K562 (cell line): Measurements from ENCODE around the gene AP3M1. TPM values are rescaled to one million over a fixed set of nuclear protein-coding genes. Genes with fewer than 3 reads are reported as not detected.
A peak's percentile ranks its signal among the peaks of the same experiment; 100 is the strongest.

Source experiments
- CHCHD3 ChIP-seq: fragments of 250-450 bp; sonication (Bioruptor Pico); IDR thresholded peaks from 2 replicates; pipeline ENCODE4 v2.1.2; 2022; ENCODE audit warnings: mild to moderate bottlenecking
- DACH1 ChIP-seq: fragments of 450-650 bp; IDR thresholded peaks from 2 replicates; pipeline ENCODE4 v1.6.1; 2018; ENCODE audit not compliant: partially characterized antibody
- NR2F6 ChIP-seq: fragments of 450-650 bp; formaldehyde crosslinking; IDR thresholded peaks from 2 replicates; pipeline ENCODE4 v1.4.0; 2020; ENCODE audit warnings: mild to moderate bottlenecking
- POU5F1 ChIP-seq: fragments of 150-350 bp; IDR thresholded peaks from 2 replicates; pipeline ENCODE4 v1.6.1; 2014; ENCODE audit warnings: borderline replicate concordance, low read length, low read depth, mild to moderate bottlenecking; ENCODE audit not compliant: partially characterized antibody
- STAT5A ChIP-seq: IDR thresholded peaks from 2 replicates; pipeline ENCODE4 v1.6.1; 2012; ENCODE audit warnings: low read length, inconsistent platforms, borderline replicate concordance
- ZNF384 ChIP-seq: IDR thresholded peaks from 2 replicates; pipeline ENCODE4 v1.6.1; 2012; ENCODE audit warnings: low read depth, low read length, improper control_type of control experiment
- ZNF589 ChIP-seq: fragments of 200-800 bp; sonication (Bioruptor generic); IDR thresholded peaks from 2 replicates; pipeline ENCODE4 v1.6.1; 2016; ENCODE audit warnings: low read depth, missing genetic modification characterization, missing compliant biosample characterization
- polyA plus RNA-seq, 8 experiments: library from polyadenylated mRNA; depleted of rRNA in 4 of 8; stranded (reverse) in 5 of 8; unstranded in 3 of 8; fragments of >200 nt; fragmentation: Nextera tagmentation in 2 of 8; fragmentation: Illumina TruSeq in 1 of 8; extraction: Ambion mirVana in 2 of 8; extraction: Trizol in 1 of 8; gene quantifications; 2 replicates each; pipeline versions ENCODE4 v1.2.1 to v1.2.3, GENCODE V29; 2011 to 2014; ENCODE audit warnings: inconsistent platforms in 1 of 8, missing spikeins in 1 of 8
- total RNA-seq, 7 experiments: library from RNA; depleted of rRNA in 6 of 7; stranded (reverse); fragments of >200 nt in 6 of 7; fragmentation: Illumina TruSeq in 2 of 7; extraction: Trizol in 2 of 7; gene quantifications; 2 replicates each; pipeline versions ENCODE4 v1.2.1 to v1.2.3, GENCODE V29; 2011 to 2021; ENCODE audit warnings: low replicate concordance in 1 of 7
- TF ChIP-seq, protein P1 (sequence below): sonication (generic); formaldehyde crosslinking; IDR thresholded peaks from 2 replicates; pipeline ENCODE4 v1.9.0; 2022; ENCODE audit warnings: mild to moderate bottlenecking, missing genetic modification reagents
- TF ChIP-seq, protein P2 (sequence below): fragments of 250-450 bp; sonication (Bioruptor Pico); IDR thresholded peaks from 2 replicates; pipeline ENCODE4 v1.8.0; 2022; ENCODE audit warnings: inconsistent platforms
- TF ChIP-seq, protein P3 (sequence below): fragments of 200-600 bp; sonication (generic); IDR thresholded peaks from one replicate; pipeline ENCODE4 v1.6.1; 2012; ENCODE audit warnings: mild to moderate bottlenecking, low read depth, low read length, inconsistent platforms
- TF ChIP-seq, protein P4 (sequence below): fragments of 450-650 bp; IDR thresholded peaks from 2 replicates; pipeline ENCODE4 v1.6.1; 2014; ENCODE audit warnings: low read depth, mild to moderate bottlenecking, moderate library complexity, borderline replicate concordance

AP3M1 gene
- total and polyA plus RNA-seq, 9 of the 15 experiments (the other 6 are each of a cell fraction or from before 2014, with no cell fraction given), result 44.3 to 135 (median 67.6) TPM

DNA sequence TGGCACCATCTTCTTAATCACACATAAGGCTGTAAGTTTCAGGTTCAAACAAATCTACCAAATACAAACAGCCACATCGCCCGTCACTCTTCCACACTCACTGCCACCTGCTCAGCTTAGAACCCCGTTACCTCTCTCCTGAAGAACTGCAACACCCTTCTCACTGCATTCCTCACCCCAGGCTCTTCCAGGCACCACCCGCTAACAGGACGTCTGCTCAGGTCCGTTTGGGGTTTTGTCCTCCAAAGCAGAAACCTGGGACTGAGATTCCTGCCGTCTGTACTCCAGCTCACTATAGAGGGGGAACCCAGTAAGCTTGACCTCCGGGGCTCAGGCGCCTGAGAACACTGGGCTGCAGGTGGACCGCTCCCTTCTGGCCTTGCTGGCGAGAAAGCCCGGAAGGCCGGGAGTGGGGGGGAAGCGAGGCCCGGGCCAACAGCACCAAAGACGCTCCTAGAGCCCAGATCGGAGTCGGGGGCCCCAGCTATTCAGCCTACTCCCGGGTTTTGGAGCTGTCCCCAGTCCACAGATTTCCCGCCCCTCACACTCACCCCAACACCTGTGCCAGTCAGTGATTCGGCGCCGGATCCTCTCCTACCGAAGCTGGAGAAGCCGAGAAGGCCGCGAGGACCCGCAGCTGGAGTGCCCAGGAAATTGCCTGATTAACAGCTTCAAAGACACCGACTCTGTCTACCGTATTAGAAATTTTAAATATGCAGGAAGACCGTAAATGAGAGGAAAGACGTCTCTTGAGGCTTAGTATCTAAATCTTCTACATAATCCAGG lies at the start of gene AP3M1 (continued):
- TF ChIP-seq, protein P1, sequence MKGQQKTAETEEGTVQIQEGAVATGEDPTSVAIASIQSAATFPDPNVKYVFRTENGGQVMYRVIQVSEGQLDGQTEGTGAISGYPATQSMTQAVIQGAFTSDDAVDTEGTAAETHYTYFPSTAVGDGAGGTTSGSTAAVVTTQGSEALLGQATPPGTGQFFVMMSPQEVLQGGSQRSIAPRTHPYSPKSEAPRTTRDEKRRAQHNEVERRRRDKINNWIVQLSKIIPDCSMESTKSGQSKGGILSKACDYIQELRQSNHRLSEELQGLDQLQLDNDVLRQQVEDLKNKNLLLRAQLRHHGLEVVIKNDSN (CRISPR knock-in tag), result peak; percentile 40; the same call in 1 of the 2 replicates
- TF ChIP-seq ZNF384, result no peak; the same call in 1 of the 2 replicates
- no peak for TF ChIP-seq POU5F1
- TF ChIP-seq, protein P2, sequence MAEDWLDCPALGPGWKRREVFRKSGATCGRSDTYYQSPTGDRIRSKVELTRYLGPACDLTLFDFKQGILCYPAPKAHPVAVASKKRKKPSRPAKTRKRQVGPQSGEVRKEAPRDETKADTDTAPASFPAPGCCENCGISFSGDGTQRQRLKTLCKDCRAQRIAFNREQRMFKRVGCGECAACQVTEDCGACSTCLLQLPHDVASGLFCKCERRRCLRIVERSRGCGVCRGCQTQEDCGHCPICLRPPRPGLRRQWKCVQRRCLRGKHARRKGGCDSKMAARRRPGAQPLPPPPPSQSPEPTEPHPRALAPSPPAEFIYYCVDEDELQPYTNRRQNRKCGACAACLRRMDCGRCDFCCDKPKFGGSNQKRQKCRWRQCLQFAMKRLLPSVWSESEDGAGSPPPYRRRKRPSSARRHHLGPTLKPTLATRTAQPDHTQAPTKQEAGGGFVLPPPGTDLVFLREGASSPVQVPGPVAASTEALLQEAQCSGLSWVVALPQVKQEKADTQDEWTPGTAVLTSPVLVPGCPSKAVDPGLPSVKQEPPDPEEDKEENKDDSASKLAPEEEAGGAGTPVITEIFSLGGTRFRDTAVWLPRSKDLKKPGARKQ (CRISPR knock-in tag), result no peak
- TF ChIP-seq, protein P3, sequence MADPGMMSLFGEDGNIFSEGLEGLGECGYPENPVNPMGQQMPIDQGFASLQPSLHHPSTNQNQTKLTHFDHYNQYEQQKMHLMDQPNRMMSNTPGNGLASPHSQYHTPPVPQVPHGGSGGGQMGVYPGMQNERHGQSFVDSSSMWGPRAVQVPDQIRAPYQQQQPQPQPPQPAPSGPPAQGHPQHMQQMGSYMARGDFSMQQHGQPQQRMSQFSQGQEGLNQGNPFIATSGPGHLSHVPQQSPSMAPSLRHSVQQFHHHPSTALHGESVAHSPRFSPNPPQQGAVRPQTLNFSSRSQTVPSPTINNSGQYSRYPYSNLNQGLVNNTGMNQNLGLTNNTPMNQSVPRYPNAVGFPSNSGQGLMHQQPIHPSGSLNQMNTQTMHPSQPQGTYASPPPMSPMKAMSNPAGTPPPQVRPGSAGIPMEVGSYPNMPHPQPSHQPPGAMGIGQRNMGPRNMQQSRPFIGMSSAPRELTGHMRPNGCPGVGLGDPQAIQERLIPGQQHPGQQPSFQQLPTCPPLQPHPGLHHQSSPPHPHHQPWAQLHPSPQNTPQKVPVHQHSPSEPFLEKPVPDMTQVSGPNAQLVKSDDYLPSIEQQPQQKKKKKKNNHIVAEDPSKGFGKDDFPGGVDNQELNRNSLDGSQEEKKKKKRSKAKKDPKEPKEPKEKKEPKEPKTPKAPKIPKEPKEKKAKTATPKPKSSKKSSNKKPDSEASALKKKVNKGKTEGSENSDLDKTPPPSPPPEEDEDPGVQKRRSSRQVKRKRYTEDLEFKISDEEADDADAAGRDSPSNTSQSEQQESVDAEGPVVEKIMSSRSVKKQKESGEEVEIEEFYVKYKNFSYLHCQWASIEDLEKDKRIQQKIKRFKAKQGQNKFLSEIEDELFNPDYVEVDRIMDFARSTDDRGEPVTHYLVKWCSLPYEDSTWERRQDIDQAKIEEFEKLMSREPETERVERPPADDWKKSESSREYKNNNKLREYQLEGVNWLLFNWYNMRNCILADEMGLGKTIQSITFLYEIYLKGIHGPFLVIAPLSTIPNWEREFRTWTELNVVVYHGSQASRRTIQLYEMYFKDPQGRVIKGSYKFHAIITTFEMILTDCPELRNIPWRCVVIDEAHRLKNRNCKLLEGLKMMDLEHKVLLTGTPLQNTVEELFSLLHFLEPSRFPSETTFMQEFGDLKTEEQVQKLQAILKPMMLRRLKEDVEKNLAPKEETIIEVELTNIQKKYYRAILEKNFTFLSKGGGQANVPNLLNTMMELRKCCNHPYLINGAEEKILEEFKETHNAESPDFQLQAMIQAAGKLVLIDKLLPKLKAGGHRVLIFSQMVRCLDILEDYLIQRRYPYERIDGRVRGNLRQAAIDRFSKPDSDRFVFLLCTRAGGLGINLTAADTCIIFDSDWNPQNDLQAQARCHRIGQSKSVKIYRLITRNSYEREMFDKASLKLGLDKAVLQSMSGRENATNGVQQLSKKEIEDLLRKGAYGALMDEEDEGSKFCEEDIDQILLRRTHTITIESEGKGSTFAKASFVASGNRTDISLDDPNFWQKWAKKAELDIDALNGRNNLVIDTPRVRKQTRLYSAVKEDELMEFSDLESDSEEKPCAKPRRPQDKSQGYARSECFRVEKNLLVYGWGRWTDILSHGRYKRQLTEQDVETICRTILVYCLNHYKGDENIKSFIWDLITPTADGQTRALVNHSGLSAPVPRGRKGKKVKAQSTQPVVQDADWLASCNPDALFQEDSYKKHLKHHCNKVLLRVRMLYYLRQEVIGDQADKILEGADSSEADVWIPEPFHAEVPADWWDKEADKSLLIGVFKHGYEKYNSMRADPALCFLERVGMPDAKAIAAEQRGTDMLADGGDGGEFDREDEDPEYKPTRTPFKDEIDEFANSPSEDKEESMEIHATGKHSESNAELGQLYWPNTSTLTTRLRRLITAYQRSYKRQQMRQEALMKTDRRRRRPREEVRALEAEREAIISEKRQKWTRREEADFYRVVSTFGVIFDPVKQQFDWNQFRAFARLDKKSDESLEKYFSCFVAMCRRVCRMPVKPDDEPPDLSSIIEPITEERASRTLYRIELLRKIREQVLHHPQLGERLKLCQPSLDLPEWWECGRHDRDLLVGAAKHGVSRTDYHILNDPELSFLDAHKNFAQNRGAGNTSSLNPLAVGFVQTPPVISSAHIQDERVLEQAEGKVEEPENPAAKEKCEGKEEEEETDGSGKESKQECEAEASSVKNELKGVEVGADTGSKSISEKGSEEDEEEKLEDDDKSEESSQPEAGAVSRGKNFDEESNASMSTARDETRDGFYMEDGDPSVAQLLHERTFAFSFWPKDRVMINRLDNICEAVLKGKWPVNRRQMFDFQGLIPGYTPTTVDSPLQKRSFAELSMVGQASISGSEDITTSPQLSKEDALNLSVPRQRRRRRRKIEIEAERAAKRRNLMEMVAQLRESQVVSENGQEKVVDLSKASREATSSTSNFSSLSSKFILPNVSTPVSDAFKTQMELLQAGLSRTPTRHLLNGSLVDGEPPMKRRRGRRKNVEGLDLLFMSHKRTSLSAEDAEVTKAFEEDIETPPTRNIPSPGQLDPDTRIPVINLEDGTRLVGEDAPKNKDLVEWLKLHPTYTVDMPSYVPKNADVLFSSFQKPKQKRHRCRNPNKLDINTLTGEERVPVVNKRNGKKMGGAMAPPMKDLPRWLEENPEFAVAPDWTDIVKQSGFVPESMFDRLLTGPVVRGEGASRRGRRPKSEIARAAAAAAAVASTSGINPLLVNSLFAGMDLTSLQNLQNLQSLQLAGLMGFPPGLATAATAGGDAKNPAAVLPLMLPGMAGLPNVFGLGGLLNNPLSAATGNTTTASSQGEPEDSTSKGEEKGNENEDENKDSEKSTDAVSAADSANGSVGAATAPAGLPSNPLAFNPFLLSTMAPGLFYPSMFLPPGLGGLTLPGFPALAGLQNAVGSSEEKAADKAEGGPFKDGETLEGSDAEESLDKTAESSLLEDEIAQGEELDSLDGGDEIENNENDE, result no peak
- TF ChIP-seq, protein P4, sequence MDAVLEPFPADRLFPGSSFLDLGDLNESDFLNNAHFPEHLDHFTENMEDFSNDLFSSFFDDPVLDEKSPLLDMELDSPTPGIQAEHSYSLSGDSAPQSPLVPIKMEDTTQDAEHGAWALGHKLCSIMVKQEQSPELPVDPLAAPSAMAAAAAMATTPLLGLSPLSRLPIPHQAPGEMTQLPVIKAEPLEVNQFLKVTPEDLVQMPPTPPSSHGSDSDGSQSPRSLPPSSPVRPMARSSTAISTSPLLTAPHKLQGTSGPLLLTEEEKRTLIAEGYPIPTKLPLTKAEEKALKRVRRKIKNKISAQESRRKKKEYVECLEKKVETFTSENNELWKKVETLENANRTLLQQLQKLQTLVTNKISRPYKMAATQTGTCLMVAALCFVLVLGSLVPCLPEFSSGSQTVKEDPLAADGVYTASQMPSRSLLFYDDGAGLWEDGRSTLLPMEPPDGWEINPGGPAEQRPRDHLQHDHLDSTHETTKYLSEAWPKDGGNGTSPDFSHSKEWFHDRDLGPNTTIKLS, result 0 out of 2 replicates have a peak, but pooled peaks have one; percentile 15
- TF ChIP-seq CHCHD3 (CRISPR knock-in tag), result 0 out of 2 replicates have a peak, but pooled peaks have one; percentile 18
- TF ChIP-seq NR2F6 (CRISPR knock-in tag), result no peak
- no peak for TF ChIP-seq STAT5A
- TF ChIP-seq DACH1, result peak; percentile 98
- TF ChIP-seq ZNF589 (CRISPR knock-in tag), result no peak
